ENCODE data around the gene TTPAL.

DNA sequence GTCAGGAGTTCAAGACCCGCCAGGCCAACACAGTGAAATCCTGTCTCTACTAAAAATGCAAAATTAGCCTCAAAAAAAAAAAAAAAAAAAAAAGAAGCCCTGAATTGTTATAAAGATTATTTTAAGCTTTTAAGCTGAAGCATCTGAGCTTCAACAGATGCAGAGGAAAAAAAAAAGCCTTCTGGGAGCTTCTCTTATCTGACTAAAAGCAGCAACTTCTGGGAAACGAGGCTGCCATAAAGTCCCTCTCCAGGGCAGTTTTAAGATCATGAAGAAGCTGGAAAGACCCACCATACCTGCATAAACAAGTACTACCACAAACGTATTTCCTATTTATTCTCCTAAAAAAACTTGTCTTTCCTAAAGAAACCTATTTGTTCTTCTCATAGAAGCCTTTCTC lies 42.6 kb downstream of the TTPAL start:
- TF ChIP-seq POLR2A (IDR thresholded peaks at IDR 0.05; ENCODE audit: low read length): no peak
- no peak for TF ChIP-seq GATA1 (IDR thresholded peaks at IDR 0.05; ENCODE audit: low read depth, low read length)

All from erythroblast (primary cell).